GM12892 (cell line): ENCODE measurements around the gene PLA2G6.
"Not testable (repeated sequence)": the region's sequence is repeated elsewhere in the genome, so short reads cannot be mapped to it uniquely, and the experiment has no call there.

Experiments
- DNase-seq: peaks from one replicate; pipeline ENCODE4 v3.0.0; 2011; ENCODE audit not compliant: insufficient read length
- FAIRE-seq: peaks from 2 replicates; lab custom pipeline; 2011; peaks lifted over from hg19 to GRCh38; lab: Jason Lieb, UNC
- POLR2A ChIP-seq: IDR thresholded peaks from 2 replicates; pipeline ENCODE4 v1.6.1; 2011; ENCODE audit warnings: low read depth, low read length, control low read depth
- POLR2AphosphoS5 ChIP-seq: IDR thresholded peaks from 2 replicates; pipeline ENCODE4 v1.6.1; 2011; ENCODE audit warnings: low read depth, low read length, control low read depth
- TAF1 ChIP-seq: IDR thresholded peaks from 2 replicates; pipeline ENCODE4 v1.6.1; 2011; ENCODE audit warnings: low read depth, mild to moderate bottlenecking, control low read depth, low read length, borderline replicate concordance

PLA2G6 gene

DNA sequence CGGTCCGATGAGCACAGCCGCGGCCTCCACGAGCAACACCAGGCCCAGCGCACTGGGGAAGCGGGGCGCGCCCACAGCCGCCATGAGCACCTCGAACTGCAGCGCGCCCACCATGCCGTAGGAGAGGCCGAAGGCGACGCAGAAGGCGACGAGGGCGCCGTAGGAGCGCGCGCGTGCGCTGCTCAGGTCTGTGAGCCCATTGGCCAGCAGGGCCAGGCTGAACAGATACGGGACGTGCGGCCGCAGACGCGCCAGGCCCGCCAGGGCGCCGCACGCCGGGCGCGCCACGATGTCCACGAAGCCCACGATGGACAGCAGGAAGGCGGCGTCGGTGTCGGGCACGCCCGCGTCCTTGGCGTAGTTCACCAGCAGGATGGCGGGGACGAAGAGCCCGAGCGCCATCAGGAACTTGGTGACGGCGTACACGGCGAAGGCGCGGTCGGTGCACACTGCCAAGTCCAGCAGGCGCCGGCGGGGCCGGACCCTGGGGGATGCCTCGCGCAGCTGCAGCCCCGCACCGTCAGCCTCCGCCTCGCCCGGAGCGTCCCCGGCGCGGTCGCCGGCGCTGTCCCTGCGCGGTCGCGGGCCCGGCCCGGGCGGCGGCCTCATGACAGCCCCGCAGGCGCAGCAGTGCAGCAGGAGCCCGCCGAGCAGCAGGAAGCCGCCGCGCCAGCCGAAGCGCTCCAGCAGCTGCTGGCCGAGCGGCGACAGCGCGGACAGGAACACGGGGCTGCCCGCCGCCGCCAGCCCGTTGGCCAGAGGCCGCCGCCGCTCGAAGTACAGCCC is 100.6 kb downstream of the PLA2G6 start:
- FAIRE-seq (no peak), DNase-seq (no peak)
- TF ChIP-seq TAF1 (no peak), POLR2AphosphoS5 (no peak), POLR2A (no peak)

DNA sequence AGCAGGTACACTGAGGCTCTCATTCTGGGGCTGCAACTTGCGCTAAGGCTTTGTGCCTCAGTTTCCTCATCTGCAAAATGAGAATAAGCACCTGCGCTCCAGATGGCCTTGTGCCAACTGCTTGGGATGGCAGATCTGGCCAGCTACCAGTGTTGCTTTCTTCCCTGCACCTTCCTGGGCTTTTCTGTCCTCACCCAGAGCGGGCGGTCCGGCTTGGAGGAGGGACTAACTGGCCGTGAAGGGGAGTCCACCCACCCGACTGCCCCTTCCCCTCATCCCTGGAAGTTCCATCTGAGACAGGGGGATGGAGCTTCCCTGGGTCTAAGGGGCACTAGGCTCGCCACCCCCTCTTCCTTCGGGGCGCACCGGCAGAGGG is 101.2 kb downstream of the PLA2G6 start:
- no peak for DNase-seq
- no peak for FAIRE-seq
- TF ChIP-seq POLR2A (no peak), POLR2AphosphoS5 (no peak), TAF1 (no peak)

DNA sequence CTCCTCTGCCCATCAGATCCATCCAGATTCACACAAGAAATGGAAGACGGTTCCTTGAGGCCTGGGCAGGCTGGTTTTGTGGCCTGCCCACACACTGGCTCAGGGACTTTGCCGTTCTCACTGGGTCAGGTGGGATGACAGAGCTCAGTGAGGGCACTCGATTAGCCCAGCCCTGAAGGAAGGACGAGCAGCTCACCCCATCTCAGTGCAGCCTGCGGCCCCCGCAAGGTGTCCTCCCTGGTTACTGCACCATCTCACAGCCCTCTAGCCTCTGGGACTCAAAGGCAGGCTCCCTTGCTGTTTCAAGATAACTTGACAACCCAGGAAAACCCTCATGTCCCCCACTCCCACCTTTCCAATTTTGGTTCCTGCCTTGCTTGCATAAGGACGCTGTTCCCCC is 101.8 kb downstream of the PLA2G6 start:
- FAIRE-seq (no peak), DNase-seq (no peak)
- TF ChIP-seq TAF1, result no peak
- TF ChIP-seq POLR2A, result no peak

DNA sequence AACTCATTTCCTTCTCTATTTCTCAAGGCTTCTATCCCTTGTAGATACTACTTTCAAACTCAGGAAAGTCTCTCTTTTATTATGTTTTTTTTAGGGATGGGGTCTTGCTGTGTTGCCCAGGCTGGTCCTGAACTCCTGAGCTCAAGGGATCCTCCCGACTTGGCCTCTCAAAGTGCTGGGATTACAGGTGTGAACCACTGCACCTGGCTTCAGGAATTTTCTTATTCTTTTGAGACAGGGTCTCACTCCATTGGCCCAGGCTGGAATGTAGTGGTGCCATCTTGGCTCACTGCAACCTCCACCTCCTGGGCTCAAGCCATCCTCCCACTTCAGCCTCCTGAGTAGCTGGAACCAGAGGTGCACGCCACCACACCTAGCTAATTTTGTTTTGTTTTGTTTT is 102.4 kb downstream of the PLA2G6 start:
- not testable (repeated sequence) for FAIRE-seq, DNase-seq

DNA sequence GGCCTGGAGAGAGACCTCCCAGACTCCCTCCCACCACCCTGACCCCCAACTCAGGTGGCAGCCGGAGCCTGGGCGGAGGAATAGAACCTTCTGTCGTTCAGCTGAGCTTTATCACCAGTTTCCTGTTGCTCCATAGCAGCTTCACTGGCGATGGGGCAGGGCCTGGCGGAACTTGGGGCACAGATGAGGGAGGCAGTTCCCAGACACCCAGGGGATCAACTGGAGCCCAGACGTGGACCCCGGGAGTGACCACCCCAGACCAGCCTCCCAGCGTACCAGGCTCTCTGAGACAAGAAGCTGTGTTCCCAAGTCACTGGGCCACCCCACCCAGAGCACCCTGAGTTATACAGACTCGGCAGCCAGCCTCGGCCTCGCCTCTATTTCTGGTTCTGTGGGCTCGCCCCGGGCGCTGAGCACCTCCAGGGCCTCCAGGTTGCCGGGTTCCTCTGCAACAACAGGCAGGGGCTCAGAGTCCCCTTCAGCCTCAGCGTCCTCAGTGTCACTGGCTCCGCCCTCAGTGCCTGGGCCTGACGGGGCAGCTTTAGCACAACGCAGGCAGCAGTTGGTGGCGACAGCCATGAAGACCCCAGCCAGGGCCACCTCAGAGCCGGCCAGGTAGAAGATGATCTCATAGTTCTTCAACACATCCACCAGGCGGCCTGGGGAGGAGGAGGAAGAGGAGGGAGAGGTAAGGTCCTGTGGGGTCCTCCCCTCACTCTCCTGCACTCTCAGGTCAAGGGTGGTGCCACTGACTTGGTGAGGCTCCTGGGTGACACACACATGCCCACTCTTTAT is 103.4 kb downstream of the PLA2G6 start:
- TF ChIP-seq POLR2A (no peak), POLR2AphosphoS5 (no peak), TAF1 (no peak)
- FAIRE-seq, result no peak
- DNase-seq, result no peak

DNA sequence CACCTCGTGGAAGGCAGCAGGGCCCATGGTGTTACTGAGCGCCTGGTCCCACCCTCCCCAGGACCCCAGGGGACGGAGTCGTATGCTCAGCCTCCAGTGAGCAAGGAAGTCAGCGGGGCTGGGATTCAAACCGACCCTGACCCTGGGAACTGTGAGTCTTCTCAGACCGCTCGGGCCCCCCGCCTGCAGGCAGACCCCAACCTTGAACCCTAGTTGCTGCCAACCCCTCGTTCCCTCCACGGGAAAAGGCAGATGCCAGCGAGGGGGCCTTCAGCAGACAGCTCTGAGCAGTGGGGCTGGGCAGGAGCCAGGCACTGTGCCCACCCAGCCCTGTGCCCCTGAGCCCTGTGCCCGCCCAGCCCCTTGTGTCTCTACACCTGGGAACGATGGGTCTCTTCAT is 104.0 kb downstream of the PLA2G6 start:
- no peak for TF ChIP-seq POLR2AphosphoS5
- TF ChIP-seq POLR2A, result no peak
- no peak for TF ChIP-seq TAF1
- DNase-seq, result no peak
- no peak for FAIRE-seq

DNA sequence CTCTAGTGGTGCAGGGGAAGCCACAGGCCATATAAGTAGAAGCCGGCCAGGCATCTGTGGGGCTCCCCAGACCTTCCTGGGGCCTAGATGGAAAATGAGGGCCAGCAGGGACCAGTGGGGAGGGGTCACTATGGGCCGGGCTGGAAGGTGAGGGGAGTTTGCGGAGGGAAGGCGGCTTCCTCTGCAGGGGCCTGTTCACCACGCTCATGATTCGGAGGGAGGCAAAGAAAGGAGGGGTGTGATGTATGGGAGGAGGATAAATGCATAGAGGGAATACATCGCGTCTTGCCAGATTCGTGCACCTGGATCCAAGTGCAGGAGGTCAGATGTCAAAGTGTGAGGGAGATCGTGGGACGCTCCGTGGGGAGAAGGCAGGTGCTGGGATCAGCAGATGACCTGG is 104.5 kb downstream of the PLA2G6 start:
- TF ChIP-seq POLR2AphosphoS5 (no peak), POLR2A (no peak), TAF1 (no peak)
- no peak for DNase-seq
- FAIRE-seq, result no peak

DNA sequence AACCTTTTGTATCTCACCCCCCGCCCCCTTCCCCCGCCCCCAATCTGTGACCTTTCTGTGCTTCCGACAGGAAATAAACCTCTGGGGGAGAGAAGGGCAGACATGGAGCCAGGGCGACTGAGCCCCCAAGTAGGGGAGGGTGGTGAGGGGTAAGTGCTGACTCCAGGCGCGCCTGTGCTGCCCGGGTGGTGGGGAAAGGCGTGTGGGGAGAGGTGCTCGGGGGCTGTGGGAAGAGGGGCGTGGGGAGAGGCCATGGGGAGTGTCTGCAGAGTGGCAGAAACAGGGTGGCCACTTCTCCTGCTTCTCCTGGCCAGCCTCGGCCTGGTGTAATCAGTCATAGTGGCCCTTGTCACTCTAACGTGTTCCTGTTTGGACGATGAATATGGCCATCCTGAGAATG is 105.7 kb downstream of the PLA2G6 start:
- DNase-seq (no peak), FAIRE-seq (no peak)
- TF ChIP-seq TAF1 (no peak), POLR2AphosphoS5 (no peak), POLR2A (no peak)

DNA sequence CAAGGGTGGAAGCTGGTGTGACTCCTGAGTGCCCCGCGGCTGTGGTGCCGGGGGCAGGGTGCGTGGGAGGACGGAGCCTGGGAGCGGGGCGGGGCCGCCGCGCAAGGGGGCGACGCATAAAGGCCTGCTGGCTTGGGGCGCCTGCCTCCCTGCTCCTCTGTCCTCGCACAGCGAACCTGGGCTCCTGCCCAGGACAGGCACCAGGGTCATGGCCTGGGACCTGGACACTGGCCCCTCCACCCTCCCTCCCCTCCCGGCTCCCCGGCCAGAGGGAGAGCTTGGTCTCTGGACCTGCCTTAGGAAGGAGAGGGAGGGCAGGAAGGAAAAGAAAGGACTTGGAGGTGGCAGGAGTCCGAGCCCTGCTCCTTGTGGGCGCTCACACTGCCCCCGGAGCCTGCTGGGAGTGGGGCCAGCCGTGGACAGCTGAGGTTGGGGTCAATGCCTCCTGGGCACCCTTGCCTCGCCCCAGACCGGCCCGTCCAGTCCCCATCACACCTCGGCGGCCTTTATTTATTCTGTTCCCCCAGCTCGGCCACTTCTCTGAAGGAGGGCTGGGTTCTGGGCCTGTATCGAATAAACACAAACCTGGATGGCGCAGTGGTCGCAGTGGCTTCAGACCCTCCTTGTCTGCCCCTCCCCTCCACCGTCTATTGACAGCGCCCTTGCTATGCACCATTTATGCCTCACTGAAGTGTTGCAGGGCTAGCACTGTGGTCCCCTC is 106.4 kb downstream of the PLA2G6 start:
- TF ChIP-seq TAF1 (no peak), POLR2A (no peak), POLR2AphosphoS5 (no peak)
- FAIRE-seq, result no peak
- DNase-seq, result no peak

DNA sequence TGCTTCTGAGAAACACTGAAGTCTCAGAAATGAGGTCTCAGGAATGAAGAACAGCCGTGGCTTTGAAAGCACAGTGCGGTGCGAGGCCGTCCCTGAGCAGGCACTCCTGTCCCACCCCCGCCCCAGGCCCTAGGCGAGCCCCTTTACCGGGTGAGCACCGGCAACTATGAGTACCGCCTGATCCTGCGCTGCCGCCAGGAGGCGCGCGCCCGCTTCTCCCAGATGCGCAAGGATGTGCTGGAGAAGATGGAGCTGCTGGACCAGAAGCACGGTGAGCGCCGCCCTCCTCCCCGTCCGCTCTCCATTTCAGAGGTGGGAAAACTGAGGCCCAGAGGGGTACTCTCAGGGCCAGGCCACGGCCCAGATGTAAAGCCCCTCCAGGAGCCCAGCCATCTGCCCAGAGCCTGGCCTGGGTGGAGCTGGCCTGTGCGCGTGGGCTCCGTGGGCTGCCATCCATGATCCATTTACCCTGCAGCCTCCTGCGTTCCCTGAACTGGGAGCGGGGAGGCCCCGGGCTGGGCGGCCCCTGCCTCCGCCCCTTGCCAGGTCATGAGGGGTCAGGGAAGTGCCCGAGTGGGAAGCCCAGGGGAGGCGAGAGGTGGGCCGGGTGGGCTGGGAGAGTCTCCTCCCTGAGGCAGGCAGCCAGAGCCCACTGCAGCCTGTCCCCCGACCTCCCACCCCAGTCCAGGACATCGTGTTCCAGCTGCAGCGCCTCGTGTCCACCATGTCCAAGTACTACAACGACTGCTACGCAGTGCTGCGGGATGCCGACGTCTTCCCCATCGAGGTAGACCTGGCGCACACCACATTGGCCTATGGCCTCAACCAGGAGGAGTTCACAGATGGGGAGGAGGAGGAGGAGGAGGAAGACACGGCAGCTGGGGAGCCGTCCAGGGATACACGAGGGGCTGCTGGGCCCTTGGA is 107.2 kb downstream of the PLA2G6 start:
- FAIRE-seq (no peak), DNase-seq (no peak)
- no peak for TF ChIP-seq POLR2AphosphoS5
- no peak for TF ChIP-seq POLR2A
- no peak for TF ChIP-seq TAF1
